ENCODE results near the gene SENP6. TPM values are rescaled to one million over a fixed set of nuclear protein-coding genes. Genes with fewer than 3 reads are reported as not detected.
"Not testable (repeated sequence)": the region's sequence is repeated elsewhere in the genome, so short reads cannot be mapped to it uniquely, and the experiment has no call there.

Gene SENP6
- total RNA-seq, 4 donors from 2014 or later: 50.3 to 67.9 (median 57.6) TPM

- intact Hi-C loops (cut with DNase I; ENCODE audit: low total_unique reads) (no loop called here), in situ Hi-C loops (cut with MboI; ENCODE audit: low sequenced_read_pairs in 4 of 4) (no loop called here)
- TF ChIP-seq POLR2A (IDR thresholded peaks at IDR 0.05): no peak
- no peak for TF ChIP-seq CTCF (IDR thresholded peaks at IDR 0.05 in 4 of 5, conservative IDR thresholded peaks at IDR 0.05 in 1 of 5)
- H3K36me3 ChIP-seq: peaks cover 0 to 49% of the 10 kb centered on the region in 2 donors
- no peak overlapping the region for H3K27ac ChIP-seq
- no peaks in the 10 kb centered on the region for H3K4me1 ChIP-seq
- H3K9me3 ChIP-seq: no peaks in the 10 kb centered on the region
- ATAC-seq (no peak), DNase-seq (no peak)
- no peaks in the 10 kb centered on the region for H3K27me3 ChIP-seq
- no peak overlapping the region for H3K4me3 ChIP-seq
Observed at GRCh38 chr6:75656479-75656878, 54.8 kb downstream of the SENP6 start.

DNA sequence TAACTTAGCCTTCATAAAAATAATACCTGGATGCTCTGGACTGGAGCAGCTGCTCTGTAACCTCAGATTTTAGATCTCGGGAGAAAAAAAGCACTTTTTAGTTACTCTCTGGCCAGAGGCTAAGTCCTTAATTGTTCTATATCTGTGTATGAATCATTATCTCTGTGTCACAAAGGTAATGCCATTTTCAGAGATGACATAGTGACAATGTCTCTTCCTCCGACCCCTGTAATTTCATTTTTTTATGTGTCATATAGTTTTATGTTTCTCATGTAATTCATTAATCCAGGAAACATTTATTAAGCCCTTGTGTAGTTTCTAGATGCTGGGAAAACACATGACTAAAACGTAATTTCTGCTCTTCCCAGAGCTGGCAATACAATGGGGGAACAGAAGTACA is 55.6 kb downstream of the SENP6 start:
- no peak for DNase-seq
- intact Hi-C loops (cut with DNase I; ENCODE audit: low total_unique reads): no loop called here
- no peaks in the 10 kb centered on the region for H3K9me3 ChIP-seq
- H3K27ac ChIP-seq: no peak overlapping the region
- H3K4me3 ChIP-seq: no peak overlapping the region
- H3K27me3 ChIP-seq: no peaks in the 10 kb centered on the region
- in situ Hi-C loops (cut with MboI; ENCODE audit: low sequenced_read_pairs in 4 of 4): no loop called here
- TF ChIP-seq POLR2A (IDR thresholded peaks at IDR 0.05) (no peak), CTCF (IDR thresholded peaks at IDR 0.05 in 4 of 5, conservative IDR thresholded peaks at IDR 0.05 in 1 of 5) (no peak)
- H3K4me1 ChIP-seq: no peaks in the 10 kb centered on the region
- no peak for ATAC-seq
- H3K36me3 ChIP-seq: peaks cover 0 to 52% of the 10 kb centered on the region in 2 donors

DNA sequence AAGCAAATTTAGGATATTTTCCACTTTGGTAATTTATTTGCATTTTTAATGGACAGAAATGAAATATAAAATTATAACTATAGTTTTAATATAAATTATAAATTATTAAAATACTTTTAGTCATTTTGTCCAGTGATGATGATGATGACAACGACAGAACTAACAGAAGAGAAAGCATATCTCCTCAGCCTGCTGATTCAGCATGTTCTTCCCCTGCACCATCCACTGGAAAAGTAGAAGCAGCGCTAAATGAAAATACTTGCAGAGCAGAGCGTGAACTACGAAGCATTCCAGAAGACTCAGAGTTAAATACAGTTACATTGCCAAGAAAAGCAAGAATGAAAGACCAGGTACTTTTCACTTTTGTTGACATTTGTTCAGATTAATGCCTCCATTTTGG is 64.9 kb downstream of the SENP6 start:
- Histone ChIP-seq H3K36me3 (peaks cover 0 to 74% of the 10 kb centered on the region in 2 donors), H3K27ac (no peak overlapping the region), H3K4me3 (no peak overlapping the region), H3K27me3 (no peaks in the 10 kb centered on the region), H3K4me1 (no peaks in the 10 kb centered on the region), H3K9me3 (no peaks in the 10 kb centered on the region)
- no peak for DNase-seq
- in situ Hi-C loops (cut with MboI; ENCODE audit: low sequenced_read_pairs in 4 of 4) (no loop called here), intact Hi-C loops (cut with DNase I; ENCODE audit: low total_unique reads) (no loop called here)
- TF ChIP-seq CTCF (IDR thresholded peaks at IDR 0.05 in 4 of 5, conservative IDR thresholded peaks at IDR 0.05 in 1 of 5): no peak
- TF ChIP-seq POLR2A (IDR thresholded peaks at IDR 0.05): no peak
- ATAC-seq: no peak

DNA sequence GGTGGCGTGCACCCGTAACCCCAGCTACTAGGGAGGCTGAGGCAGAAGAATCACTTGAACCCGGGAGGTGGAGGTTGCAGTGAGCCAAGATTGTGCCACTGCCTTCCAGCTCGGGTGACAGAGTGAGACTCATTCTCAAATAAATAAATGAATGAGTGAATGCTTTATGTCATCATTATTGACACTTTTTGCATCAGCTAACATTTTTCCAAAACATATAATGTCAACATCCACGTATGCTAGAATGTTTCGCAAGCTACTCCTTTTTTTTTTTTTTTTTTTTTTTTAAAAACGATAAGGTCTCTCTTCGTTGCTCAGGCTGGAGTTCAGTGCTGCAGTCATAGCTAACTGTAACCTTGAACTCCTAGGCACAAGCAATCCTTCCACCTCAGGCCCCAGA is 72.2 kb downstream of the SENP6 start:
- no peaks in the 10 kb centered on the region for H3K9me3 ChIP-seq
- no peaks in the 10 kb centered on the region for H3K27me3 ChIP-seq
- intact Hi-C loops (cut with DNase I; ENCODE audit: low total_unique reads): no loop called here
- peaks cover 0 to 78% of the 10 kb centered on the region in 2 donors for H3K36me3 ChIP-seq
- H3K4me3 ChIP-seq: no peak overlapping the region
- no peak overlapping the region for H3K27ac ChIP-seq
- TF ChIP-seq CTCF (IDR thresholded peaks at IDR 0.05 in 4 of 5, conservative IDR thresholded peaks at IDR 0.05 in 1 of 5) (no peak), POLR2A (IDR thresholded peaks at IDR 0.05) (no peak)
- in situ Hi-C loops (cut with MboI; ENCODE audit: low sequenced_read_pairs in 4 of 4): no loop called here
- no peaks in the 10 kb centered on the region for H3K4me1 ChIP-seq
- no peak for ATAC-seq
- DNase-seq: no peak

- DNase-seq (no peak), ATAC-seq (no peak)
- TF ChIP-seq POLR2A (IDR thresholded peaks at IDR 0.05): no peak
- no peak for TF ChIP-seq CTCF (IDR thresholded peaks at IDR 0.05 in 4 of 5, conservative IDR thresholded peaks at IDR 0.05 in 1 of 5)
- intact Hi-C loops (cut with DNase I; ENCODE audit: low total_unique reads) (no loop called here), in situ Hi-C loops (cut with MboI; ENCODE audit: low sequenced_read_pairs in 4 of 4) (no loop called here)
- H3K4me1 ChIP-seq: no peaks in the 10 kb centered on the region
- no peaks in the 10 kb centered on the region for H3K9me3 ChIP-seq
- no peaks in the 10 kb centered on the region for H3K27me3 ChIP-seq
- peaks cover 3 to 80% of the 10 kb centered on the region in 2 donors for H3K36me3 ChIP-seq
- H3K4me3 ChIP-seq: no peak overlapping the region
- no peak overlapping the region for H3K27ac ChIP-seq
Observed at GRCh38 chr6:75676377-75676776, 74.7 kb downstream of the SENP6 start.

DNA sequence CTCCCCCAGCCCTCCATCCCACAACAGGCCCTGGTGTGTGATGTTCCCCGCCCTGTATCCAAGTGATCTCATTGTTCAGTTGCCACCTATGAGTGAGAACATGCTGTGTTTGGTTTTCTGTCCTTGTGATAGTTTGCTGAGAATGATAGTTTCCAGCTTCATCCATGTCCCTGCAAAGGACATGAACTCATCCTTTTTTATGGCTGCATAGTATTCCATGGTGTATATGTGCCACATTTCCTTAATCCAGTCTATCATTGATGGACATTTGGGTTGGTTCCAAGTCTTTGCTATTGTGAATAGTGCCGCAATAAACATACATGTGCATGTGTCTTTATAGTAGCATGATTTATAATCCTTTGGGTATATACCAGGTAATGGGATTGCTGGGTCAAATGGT is 80.9 kb downstream of the SENP6 start:
- H3K4me1 ChIP-seq; in situ Hi-C loops (cut with MboI; ENCODE audit: low sequenced_read_pairs in 4 of 4); H3K4me3 ChIP-seq; DNase-seq; H3K27me3 ChIP-seq; H3K9me3 ChIP-seq; H3K27ac ChIP-seq; intact Hi-C loops (cut with DNase I; ENCODE audit: low total_unique reads); ATAC-seq: not testable (repeated sequence)
- H3K36me3 ChIP-seq: peaks cover 3 to 58% of the 10 kb centered on the region in 2 donors

DNA sequence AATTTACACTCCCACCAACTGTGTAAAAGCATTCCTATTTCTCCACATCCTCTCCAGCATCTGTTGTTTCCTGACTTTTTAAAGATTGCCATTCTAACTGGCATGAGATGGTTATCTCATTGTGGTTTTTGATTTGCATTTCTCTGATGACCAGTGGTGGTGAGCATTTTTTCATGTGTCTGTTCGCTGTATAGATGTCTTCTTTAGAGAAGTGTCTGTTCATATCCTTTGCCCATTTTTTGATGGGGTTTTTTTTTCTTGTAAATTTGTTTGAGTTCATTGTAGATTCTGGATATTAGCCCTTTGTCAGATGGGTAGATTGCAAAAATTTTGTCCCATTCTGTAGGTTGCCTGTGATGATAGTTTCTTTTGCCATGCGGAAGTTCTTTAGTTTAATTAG is 81.3 kb downstream of the SENP6 start:
- ATAC-seq; H3K4me1 ChIP-seq; DNase-seq; intact Hi-C loops (cut with DNase I; ENCODE audit: low total_unique reads); H3K4me3 ChIP-seq; H3K9me3 ChIP-seq; H3K27ac ChIP-seq; H3K27me3 ChIP-seq; in situ Hi-C loops (cut with MboI; ENCODE audit: low sequenced_read_pairs in 4 of 4): not testable (repeated sequence)
- peaks cover 3 to 58% of the 10 kb centered on the region in 2 donors for H3K36me3 ChIP-seq

Data from gastrocnemius medialis (tissue), 4 donors.